SIG-M5 treated with dmso at 0.1 percent for 504 hours (cell line): ENCODE results near the gene KCNAB1.
"Not testable (repeated sequence)": the region's sequence is repeated elsewhere in the genome, so short reads cannot be mapped to it uniquely, and the experiment has no call there.

Source experiments
- DNase-seq: peaks from one replicate; lab custom pipeline; 2025; ENCODE audit not compliant: unreplicated experiment; lab: John Stamatoyannopoulos, UW

KCNAB1 gene

DNA sequence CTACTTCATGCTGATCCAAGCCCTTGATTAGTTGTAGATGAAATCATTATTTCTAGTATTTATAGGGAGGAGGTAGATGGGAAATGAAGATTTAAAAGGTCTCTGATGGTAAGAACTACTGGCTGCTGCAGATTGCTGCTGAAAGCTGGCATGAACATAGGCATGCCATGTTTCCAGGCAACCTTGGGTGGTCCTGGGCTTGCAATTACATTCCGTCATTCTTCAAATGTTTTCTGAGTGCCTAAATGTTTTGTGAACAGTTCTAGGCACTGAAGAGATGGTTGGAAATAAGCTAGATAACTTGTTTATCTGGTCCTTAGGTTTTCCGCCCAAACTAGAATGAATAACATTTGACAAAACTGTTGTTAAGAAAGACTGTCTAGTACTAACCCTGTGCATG is 95.8 kb downstream of the KCNAB1 start:
- DNase-seq = no peak

DNA sequence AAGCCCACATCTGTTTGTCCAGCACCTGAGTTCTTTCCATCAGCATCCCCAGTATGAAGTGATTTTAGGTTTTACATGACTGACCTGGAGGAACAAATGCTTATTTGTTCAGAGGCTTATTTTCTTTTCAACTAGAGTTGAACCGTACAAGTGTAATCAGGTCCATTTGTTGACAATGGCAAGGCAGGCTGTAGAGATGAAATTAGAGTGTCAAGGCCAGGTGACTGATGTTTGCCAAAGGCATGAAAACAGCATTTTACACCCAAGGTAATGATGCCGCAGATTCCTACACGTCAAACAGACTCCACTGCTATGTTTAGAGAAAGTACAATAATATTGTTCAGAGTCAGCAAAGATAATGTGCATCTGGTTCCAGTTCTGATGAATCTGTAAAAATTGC is 96.5 kb downstream of the KCNAB1 start:
- DNase-seq = no peak

DNA sequence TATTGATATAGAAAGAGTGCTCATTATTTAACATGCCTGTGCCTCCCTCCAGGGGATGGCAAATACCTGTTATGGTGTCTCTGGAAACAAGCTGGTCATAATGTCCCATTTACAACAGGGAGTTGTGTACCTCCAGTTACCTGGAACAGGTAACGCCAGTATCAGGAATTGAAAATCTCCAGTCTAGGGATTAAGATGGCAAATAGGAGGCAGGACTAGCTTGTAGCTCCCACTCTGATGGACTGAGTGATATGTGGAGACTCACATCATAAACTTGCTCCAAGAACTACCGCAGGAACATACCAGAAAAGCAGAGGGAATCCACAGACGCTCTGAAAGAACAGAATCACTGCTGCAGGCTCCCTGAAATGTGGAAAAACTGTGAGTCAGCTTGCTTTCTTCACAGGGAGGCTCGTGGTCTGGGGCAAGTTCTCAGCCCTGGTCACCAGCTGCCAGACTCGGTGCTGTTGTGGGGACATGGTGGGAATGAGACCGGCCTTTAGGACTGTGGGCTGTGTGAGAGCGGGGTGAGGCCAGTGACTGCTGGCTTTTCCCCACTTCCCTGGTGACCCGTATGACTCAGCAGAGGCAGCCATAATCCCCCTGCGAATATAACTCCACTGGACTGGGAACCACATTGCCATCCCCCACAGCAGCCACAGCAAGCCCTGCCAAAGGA is 97.4 kb downstream of the KCNAB1 start:
- DNase-seq = no peak

DNA sequence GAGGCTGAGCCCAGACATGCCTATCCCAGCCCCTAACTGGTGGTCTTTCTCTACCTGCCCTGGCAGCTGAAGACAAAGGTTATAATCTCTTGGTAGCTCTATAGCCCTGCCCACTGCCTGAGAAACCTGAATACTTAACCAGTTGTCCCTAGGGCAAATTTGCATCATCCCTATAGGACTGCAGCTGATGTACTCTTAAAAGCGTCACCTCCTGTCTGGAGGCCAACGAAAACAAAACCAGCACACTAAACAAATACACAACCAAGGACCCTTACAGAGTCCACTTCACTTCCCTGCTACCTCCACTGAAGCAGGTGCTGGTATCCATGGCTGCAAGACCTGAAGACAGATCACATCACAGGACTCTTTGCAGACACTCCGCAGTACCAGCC is 98.0 kb downstream of the KCNAB1 start:
- no peak for DNase-seq

DNA sequence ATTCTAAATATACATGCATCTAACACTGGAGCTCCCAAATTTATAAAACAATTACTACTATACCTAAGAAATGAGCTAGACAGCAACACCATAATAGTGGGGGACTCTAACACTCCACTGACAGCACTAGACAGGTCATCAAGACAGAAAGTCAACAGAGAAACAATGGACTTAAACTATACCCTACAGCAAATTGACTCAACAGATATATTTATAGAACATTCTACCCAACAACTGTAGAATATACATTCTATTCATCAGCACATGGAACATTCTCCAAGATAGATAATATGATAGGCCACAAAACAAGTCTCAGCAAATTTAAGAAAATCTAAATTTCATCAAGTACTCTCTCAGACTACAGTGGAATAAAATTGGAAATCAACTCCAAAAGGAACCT is 102.0 kb downstream of the KCNAB1 start:
- DNase-seq = not testable (repeated sequence)

DNA sequence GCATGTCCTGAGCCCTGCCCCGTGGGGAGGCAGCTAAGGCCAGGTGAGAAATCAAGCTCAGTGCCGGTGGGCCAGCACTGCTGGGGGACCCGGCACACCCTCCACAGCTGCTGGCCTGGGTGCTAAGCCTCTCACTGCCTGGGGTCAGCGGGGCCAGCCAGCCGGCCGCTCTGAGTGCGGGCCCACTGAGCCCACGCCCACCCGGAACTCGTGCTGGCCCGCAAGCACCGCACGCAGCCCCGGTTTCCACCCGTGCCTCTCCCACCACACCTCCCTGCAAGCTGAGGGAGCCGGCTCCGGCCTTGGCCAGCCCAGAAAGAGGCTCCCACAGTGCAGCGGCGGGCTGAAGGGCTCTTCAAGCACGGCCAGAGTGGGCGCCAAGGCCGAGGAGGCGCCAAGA is 103.7 kb downstream of the KCNAB1 start:
- not testable (repeated sequence) for DNase-seq

DNA sequence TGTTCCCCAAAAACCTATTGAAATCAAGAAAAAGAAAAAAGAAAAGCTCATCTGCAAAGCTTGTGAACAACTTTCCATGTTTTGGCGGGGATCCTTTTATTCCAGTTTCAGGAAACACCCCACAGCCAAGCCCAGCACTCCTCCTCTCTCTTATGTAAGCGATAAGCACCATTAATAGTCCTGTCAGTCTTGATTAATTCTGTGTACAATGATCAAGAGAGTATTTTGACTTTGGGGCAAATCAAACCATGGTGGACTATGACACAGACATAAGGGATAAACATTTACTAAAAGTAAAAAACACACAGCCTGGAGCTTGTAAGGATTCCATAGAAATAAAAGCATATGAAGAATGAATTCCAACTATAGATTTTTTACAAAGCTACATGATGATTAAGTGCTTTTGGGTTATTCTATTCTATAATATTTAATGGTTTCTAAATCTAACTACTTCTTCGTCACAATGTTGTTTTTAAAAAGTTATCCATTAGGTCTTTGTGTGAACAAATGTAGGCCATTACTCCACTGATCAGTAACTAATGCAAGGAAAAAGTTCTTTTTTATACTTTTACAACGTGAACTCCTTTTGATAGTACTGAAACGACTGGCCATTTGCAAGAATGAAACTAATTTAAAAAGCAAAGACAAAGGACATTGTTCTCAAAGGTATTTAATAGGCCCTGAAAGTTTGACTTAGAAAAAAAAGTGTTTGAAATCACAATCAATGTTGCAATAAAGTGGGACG is 106.5 kb downstream of the KCNAB1 start:
- DNase-seq = no peak

DNA sequence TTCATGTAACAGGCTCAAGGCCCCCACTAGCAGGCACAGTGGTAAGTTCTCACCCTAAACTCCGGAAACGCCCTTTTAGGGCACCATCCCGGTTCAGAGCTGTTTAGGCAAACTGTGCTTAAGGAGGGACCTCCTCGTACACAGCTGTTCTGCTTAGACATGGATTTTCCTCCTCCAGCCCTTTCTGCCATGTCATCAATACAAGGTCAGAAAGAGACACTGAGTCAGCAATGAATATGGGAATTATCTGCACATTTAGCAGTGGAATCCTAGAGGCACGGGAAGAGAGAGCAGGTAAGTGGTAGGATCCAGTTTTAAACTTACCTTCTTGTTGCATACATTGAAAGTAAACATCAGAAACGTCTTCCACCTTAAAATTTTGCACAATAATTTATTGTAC is 107.3 kb downstream of the KCNAB1 start:
- no peak for DNase-seq

DNA sequence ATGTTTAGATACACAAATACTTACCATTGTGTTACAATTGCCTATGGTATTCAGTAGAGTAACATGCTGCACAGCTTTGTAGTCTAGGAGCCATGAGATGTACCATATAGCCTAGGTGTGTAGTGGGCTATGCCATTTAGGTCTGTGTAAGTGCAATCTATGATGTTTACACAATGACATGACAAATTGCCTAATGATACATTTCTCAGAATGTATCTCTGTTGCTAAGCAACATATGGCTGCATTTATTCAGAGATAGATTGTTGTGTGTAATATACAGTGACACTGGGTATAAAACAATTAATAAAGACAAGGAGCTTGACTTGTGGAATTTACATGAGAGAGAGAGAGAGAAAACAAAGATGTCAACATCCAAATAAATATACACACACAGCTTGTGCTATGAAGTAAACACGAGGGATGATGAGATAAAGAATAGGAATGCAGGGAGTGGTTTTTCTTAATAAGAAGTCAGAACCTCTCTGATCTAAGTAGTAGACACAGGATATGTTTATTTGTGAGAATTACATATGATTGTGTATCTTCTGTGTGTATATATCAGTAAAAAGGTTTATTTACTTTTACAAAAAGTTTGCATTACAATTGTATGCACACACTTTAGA is 110.0 kb downstream of the KCNAB1 start:
- no peak for DNase-seq

DNA sequence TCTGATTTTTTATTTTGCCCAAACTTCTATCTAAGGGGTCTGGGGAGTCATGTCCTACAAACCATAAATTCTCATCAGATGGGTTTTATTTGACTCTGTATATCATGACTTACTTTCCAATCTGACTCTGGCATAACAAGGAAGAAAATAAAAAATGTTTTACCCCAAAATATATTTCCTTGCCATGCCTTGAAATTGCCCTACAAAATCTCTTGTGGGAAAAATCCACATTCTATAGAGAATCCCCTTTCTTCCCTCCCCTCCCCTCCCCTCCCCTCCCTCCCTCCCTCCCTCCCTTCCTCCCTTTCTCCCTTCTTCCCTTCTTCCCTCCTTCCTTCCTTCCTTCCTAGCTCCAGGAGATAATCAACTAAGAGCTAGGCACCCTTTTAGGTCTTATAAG is 110.8 kb downstream of the KCNAB1 start:
- not testable (repeated sequence) for DNase-seq

DNA sequence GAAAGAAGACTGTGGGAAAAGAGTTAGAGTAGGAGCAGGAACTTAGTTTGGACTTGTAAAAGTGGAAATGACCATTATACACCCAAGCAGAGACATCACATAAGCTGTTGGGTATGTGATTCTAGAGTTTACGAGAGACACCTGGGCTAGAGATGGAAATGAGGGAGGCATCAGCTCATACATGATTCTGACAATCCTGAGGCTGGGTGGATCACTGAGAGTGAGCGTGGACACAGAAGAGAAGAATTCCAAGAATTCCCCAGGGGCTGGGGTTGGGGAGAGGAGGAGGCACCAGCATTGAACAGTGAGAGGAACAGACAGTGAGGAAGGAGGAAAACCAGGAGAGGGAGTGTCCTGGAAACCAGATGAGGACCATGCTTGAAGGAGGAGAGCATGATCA is 113.5 kb downstream of the KCNAB1 start:
- no peak for DNase-seq

DNA sequence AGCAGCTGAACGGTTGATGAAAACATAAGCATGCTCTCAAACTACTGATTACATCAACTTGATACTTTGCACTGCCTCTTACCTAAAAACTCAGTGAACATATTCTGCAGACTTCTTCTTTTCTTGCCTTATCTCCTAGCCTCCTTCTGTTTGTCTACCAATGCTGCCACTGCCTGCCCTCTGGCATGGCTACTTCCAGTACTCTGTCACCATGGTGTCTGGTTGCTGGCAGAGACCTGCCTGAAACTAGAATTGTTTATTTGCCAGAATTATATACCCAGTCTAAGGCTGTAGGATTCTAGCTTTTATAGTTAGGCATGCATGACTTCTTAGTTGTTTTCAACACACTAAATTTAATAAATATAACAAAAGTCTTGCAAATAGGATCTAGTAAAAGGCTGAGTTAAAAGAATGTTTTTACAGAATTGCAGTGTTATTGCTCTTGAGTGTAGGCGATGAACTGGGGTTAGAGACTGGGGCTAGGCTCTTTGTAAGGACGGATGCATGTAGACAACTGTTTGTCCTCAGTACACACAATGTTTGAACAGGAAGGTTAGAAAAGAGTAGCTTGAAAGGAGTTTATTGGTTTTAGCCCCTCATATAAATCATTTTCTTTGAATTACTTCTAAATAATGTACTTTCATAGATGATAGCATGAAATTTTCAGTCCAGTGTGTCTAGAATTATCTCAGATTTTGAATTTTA is 116.3 kb downstream of the KCNAB1 start:
- DNase-seq = no peak

DNA sequence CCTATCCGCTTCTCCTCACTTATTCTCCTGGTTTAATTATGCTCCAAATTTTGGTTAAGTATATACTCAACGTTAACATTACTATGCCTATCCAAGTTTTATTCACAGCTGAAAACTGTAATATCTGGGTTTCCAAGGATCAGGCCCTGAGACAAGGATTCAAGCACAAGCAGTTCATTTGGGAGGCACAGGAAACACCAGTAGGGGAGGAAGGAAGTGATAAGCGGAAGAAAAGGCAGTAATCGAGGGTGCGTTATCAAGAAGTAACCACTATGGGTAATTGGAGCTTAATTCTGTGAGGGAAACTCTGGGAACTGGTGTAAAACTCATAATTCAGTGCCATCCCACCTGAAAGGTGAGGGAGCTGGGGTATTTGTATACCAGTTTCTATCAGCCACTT is 120.3 kb downstream of the KCNAB1 start:
- DNase-seq = no peak

DNA sequence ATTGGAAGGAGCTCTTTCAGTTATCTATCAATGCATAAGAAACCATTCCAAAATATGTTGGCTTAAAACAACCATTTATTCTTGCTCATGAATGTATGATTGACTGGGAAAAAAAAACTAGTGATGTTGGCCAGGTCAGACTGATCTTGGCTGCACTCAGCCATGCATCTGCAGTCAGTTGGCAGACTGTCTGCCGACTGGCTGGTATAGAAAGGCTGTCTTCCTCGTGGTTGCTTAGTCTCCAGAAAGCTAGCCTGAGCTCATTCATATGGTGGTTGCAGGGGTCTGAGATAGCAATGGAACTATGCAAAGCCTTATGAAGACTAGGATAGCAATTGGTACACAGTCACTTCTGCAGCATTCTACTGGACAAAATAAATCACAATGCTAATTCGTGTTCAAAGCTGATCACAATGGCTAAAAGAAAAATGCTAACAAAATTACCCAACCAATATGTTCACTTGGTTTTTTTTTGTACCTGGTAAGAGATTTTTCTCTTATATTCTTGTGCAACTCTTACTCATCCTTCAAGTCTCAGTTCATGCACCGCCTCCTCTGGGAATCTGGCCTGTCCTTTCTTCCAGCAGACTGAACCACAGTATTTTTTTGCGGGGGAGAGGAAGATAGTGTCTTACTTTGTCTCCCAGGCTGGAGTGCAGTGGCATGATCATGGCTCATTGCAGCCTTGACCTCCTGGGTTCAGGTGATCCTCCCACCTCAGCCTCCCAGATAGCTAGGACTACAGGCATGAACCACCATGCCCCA is 126.8 kb downstream of the KCNAB1 start:
- DNase-seq = no peak

DNA sequence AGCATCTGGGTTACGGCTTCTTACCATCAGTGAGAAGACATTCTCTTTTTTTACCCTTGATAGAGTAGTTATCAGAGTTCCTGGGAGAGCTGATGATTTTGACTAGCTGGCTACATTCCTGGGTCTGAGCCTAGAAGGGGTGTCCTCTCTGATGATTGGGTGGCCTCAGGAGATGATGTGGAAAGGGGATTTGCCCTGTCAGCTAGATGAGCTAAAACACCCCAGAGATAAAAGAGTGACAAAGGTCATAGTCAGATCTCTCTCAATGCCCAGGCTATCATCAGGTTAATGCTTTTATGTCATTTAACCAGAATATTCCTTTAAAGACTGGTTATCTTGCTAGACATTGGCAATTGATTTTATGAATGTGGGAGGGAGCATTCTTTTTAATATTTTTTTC is 130.2 kb downstream of the KCNAB1 start:
- DNase-seq = no peak

DNA sequence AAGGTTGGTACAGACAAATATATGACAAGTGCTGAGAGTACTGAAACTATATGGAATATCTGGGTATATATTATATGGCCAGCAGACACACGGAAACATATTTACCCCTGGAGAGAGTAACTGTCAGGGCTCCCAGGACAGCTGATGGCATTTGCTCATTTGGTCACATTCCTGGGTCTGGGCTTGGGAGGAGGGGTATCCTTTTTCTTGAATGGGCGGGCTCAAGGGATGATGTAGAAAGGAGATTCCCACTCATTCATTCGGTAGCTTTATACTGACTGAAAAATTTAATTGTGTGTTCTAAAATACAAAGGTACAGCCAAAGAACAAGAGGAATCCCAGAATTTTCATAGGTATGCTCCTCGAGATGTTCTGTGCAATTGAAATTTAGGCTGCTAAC is 131.0 kb downstream of the KCNAB1 start:
- no peak for DNase-seq

DNA sequence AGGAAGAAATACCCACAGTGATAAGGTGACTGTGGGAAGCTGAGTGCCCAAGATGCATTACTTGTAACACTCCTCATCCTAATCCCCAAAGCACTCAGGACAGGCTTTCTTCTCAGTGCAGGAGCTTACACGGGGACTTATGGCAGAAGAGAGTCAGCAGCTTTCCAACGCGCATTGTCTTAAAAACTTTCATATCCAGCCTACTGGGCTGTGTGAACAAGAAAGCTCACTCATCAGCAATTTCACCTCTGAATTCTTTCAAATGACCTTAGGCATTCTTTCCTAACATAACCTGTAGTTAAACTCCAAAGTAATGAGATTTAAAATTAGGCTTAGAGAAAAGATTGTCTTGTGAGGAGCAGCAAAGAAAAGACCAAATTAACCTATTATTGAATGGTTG is 132.3 kb downstream of the KCNAB1 start:
- DNase-seq = no peak

DNA sequence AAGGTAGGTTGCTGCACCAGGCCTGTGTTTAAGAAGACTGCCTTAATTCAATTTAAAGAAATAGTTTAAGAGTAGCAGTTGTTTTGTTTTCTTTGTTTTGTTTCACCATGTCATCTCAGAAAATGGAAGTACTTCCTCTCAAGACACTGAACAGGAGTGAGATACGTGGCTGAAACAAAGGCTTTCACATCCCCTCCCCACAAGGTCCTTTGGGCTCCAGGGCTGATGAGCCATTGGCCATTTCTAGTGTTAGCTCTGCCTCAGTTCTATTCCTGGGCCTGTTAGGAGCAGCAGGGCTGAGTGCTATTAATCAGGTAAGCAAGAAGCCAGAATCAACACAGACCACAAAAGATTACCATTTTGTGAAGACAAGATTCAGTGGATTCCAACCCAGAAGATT is 132.8 kb downstream of the KCNAB1 start:
- no peak for DNase-seq

DNA sequence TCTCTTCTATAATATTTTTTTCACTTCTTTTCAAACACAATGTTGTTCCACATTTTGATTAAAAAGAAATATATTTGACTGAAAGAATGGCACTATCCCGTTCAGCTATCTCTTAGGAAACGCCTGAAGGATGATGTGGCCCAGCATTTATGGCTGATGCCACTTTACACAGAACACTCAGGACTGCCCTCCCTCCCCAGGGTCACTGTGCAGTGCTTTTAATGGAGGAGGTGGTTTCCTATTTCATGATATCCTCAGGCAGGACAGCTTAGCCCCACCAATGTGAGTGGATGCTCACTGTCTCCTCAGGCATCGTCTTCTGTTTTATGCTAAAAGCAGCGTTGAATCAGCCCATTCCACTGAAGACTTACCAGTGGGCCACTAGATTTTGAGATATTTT is 135.9 kb downstream of the KCNAB1 start:
- no peak for DNase-seq

DNA sequence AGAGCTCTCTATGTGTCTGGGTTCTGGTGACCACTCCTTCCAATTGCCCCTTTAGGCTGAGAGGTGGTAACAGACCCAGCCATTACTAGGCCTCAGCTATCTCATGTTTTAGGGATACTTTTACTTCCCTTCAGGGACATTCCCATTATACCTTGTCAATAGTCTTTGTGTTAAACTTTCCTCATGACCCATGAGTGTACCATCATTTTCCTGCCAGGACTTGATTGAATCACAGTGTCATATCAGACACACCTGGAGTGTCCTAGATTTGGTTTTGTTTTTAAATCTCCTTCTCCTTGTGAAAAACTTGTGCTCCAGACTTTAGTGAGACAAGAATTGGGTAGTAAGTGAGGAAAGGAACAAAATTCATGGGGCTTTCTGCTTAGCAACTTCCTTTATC is 136.6 kb downstream of the KCNAB1 start:
- no peak for DNase-seq

DNA sequence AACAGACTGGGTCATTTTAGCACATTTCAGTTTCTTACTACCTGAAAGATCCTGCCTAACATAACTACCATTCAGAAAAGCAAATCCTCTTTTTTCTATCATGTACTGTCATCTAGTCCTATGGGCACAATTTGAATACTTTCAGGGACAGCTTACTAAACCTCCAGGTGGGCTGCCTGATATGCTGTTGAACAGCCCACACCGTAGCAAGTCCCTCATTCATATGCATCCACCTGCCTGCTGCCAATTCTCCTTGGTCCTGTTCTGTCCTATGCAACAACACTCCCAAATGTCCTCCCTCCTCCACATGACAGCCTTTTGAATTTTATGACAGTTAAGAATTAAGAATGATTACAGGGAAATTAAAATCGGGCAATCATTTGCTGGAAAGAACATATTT is 137.9 kb downstream of the KCNAB1 start:
- DNase-seq = no peak
